GM21390 (cell line): Measurements from ENCODE around the gene SPECC1.
"Not testable (repeated sequence)": the region's sequence is repeated elsewhere in the genome, so short reads cannot be mapped to it uniquely, and the experiment has no call there.

Source experiments
- ATAC-seq: cut with Tn5 transposase; IDR thresholded peaks from one replicate; pipeline ENCODE4 v1.9.1; 2021; ENCODE audit not compliant: unreplicated experiment

The SPECC1 gene

GRCh38 chr17:20009302-20010098 is at the start of gene SPECC1:
TSS of gene SPECC1 (plus strand) at chr17:20009359. CDS start at chr17:20096652, 87,293 bp downstream.
- peak; percentile 93 for ATAC-seq

- not testable (repeated sequence) for ATAC-seq
Measured at GRCh38 chr17:19962954-19963353, 46.2 kb upstream of the SPECC1 start.

GRCh38 chr17:19973156-19973555 is 36.0 kb upstream of the SPECC1 start:
- no peak for ATAC-seq

GRCh38 chr17:19975601-19976000 is 33.6 kb upstream of the SPECC1 start:
- ATAC-seq: no peak

GRCh38 chr17:19977293-19978208 is 31.6 kb upstream of the SPECC1 start, which contains the start of gene AKAP10:
TSS of gene AKAP10 (minus strand) at chr17:19977828. CDS start at chr17:19977679, 149 bp downstream.
- peak; percentile 77 for ATAC-seq

- ATAC-seq: peak; percentile 48
Measured at GRCh38 chr17:19978209-19978802, 30.9 kb upstream of the SPECC1 start.

GRCh38 chr17:19978805-19979211 is 30.4 kb upstream of the SPECC1 start:
- ATAC-seq: no peak

- no peak for ATAC-seq
Measured at GRCh38 chr17:19979917-19980770, 29.0 kb upstream of the SPECC1 start.

- ATAC-seq: no peak
Measured at GRCh38 chr17:19986941-19987861, 22.0 kb upstream of the SPECC1 start.

- ATAC-seq: no peak
Measured at GRCh38 chr17:19987897-19988296, 21.3 kb upstream of the SPECC1 start.

- no peak for ATAC-seq
Measured at GRCh38 chr17:19991252-19991885, 17.8 kb upstream of the SPECC1 start.

- ATAC-seq: peak; percentile 75
Measured at GRCh38 chr17:19992803-19993713, 16.1 kb upstream of the SPECC1 start.

- ATAC-seq: no peak
Measured at GRCh38 chr17:19996086-19996485, 13.1 kb upstream of the SPECC1 start.

GRCh38 chr17:19996502-19996901 is 12.7 kb upstream of the SPECC1 start:
- ATAC-seq: no peak

GRCh38 chr17:20008242-20009051 is 712 bp upstream of the SPECC1 start:
- no peak for ATAC-seq

GRCh38 chr17:20009052-20009301 is 182 bp upstream of the SPECC1 start:
- ATAC-seq: no peak
